Left lobe of liver (tissue), 2 donors: ENCODE data around the gene AANAT. TPM values are rescaled to one million over a fixed set of nuclear protein-coding genes. Genes with fewer than 3 reads are reported as not detected.

Experiments used
- ATAC-seq: fragments of 200-7000 bp; cut with Tn5 transposase; one replicate; pipeline ENCODE4 v1.9.1; 2020; ENCODE audit warnings: mild to moderate bottlenecking, moderate library complexity
- DNase-seq: peaks from one replicate; pipeline ENCODE4 v3.0.0-alpha.2; 2020; ENCODE audit warnings: low spot score
- total RNA-seq: library from RNA; stranded (reverse); gene quantifications from one replicate; pipeline ENCODE4 v1.2.1, GENCODE V29; 2021
- donor health status: DM: no; HTN: no; CAD: no; lungs with moderate emphysema.
- donor health status: DM: no; HTN: yes; CAD: no.

The AANAT gene
- total RNA-seq, result not detected

GRCh38 chr17:76467366-76467765 lies at the start of gene AANAT:
Gene AANAT, plus strand, starts transcription at chr17:76467603. Its CDS starts 1,144 bp downstream, at chr17:76468747.
- DNase-seq (no peak), ATAC-seq (no peak)

GRCh38 chr17:76419576-76420260 lies 47.7 kb upstream of the AANAT start:
- no peak for ATAC-seq
- no peak for DNase-seq

- no peak for DNase-seq
- ATAC-seq, result no peak
Observed at GRCh38 chr17:76420356-76421043, 46.9 kb upstream of the AANAT start.

- ATAC-seq, result peak; percentile 29
- DNase-seq, result no peak
Observed at GRCh38 chr17:76421044-76421407, 46.4 kb upstream of the AANAT start.

- DNase-seq (no peak), ATAC-seq (no peak)
Observed at GRCh38 chr17:76422406-76422805, 45.0 kb upstream of the AANAT start.

GRCh38 chr17:76422860-76423259 lies 44.5 kb upstream of the AANAT start:
- no peak for ATAC-seq

GRCh38 chr17:76426853-76427252 lies 40.5 kb upstream of the AANAT start:
- no peak for DNase-seq
- ATAC-seq, result no peak

More at GRCh38 chr17:76422860-76423259, 44.5 kb upstream of the AANAT start:
- DNase-seq, result no peak

- DNase-seq (no peak), ATAC-seq (peak; percentile 17)
Observed at GRCh38 chr17:76427501-76428231, 39.7 kb upstream of the AANAT start.

- ATAC-seq (no peak), DNase-seq (no peak)
Observed at GRCh38 chr17:76428511-76428910, 38.9 kb upstream of the AANAT start.

- no peak for DNase-seq
- no peak for ATAC-seq
Observed at GRCh38 chr17:76431509-76431908, 35.9 kb upstream of the AANAT start.

GRCh38 chr17:76432004-76432403 lies 35.4 kb upstream of the AANAT start:
- no peak for ATAC-seq
- no peak for DNase-seq

GRCh38 chr17:76432712-76433336 lies 34.6 kb upstream of the AANAT start:
- ATAC-seq, result no peak

GRCh38 chr17:76433693-76434092 lies 33.7 kb upstream of the AANAT start:
- ATAC-seq (no peak), DNase-seq (no peak)

More at GRCh38 chr17:76432712-76433336, 34.6 kb upstream of the AANAT start:
- DNase-seq, result no peak

GRCh38 chr17:76434870-76435269 lies 32.5 kb upstream of the AANAT start:
- DNase-seq (no peak), ATAC-seq (no peak)

GRCh38 chr17:76435751-76436150 lies 31.7 kb upstream of the AANAT start:
- DNase-seq (no peak), ATAC-seq (no peak)

GRCh38 chr17:76437467-76438402 lies 29.7 kb upstream of the AANAT start:
- no peak for DNase-seq
- ATAC-seq, result no peak

- DNase-seq, result no peak
- no peak for ATAC-seq
Observed at GRCh38 chr17:76438906-76439305, 28.5 kb upstream of the AANAT start.

- DNase-seq (no peak), ATAC-seq (no peak)
Observed at GRCh38 chr17:76439314-76439928, 28.0 kb upstream of the AANAT start.

GRCh38 chr17:76440751-76441362 lies 26.5 kb upstream of the AANAT start:
- DNase-seq (no peak), ATAC-seq (no peak)
